HG02973 (cell line): ENCODE measurements around the gene CTDSPL.

Source experiments
- ATAC-seq: cut with Tn5 transposase; IDR thresholded peaks from one replicate; pipeline ENCODE4 v1.9.1; 2021; ENCODE audit warnings: moderate library complexity; ENCODE audit not compliant: unreplicated experiment

Gene CTDSPL

GRCh38 chr3:37910671-37911400 lies 49.2 kb downstream of the CTDSPL start:
- ATAC-seq = no peak

- no peak for ATAC-seq
Measured at GRCh38 chr3:37912052-37912733, 50.5 kb downstream of the CTDSPL start.

GRCh38 chr3:37913522-37913921 lies 51.8 kb downstream of the CTDSPL start:
- ATAC-seq = no peak

DNA sequence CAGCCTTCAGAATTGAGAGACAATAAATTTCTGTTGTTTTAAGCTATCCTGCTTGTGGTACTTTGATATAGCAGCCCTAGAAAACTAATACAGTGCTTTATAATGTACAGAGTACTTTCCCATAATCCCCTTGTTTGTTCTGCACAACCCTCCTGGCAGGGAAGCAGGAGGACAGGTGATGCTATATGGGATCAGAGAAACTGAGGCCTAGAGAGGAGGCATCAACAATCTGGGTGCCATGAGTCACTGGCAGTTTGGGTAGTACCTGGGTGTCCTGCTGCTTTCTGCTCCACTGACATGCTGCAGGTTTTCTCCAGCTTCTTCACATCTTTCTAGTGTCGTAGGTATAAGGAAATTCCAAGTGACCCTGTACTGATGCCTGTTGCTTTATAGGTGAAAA lies 55.0 kb downstream of the CTDSPL start:
- ATAC-seq = no peak

DNA sequence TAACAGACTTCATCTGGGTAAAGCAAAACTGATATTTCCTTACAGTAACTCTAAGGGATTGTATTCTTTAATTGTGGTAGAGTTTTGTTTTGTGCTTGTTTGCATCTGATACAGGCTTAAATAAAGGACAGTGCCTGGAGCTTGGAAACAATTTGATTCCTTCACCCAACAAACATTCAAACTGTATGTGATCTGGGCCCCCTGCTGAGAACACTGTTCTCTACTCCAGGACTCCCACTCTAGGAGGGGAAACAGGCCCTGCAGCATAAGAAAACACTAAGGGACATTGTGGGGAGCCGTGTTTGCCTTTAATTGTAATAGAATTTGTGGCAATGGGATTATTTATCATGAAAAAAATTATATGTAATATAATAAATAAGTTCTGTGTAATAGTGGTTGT lies 56.9 kb downstream of the CTDSPL start:
- no peak for ATAC-seq

DNA sequence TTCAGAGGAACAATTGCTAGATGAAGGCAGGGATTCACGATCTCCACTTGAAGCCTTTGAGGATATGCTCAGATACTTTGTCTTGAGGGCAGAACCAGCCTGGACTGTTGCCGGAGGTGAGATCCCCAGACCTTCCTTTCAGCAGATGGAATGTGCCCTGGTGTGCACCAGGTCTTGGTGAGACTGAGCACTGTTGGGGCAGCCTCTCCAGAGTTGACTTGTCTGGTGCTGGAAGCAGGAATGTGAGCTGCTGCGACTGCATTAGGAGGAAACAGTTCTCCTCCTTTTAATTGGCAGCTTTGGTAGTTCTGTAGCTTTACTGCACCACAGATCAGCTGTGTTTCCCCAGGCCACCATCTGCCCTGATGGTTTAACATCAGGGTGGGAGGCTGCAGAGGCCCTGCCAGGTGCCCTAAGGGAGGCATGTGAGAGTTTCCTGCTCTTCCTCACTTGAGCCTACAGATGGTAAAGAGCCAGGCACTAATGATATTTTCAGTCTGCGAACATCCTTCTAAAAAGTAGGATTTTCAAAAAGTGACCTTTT lies 58.5 kb downstream of the CTDSPL start:
- ATAC-seq = no peak

GRCh38 chr3:37921025-37921424 lies 59.3 kb downstream of the CTDSPL start:
- ATAC-seq = no peak

GRCh38 chr3:37922721-37923568 lies 61.3 kb downstream of the CTDSPL start:
- no peak for ATAC-seq

- ATAC-seq = no peak
Measured at GRCh38 chr3:37923569-37924040, 61.9 kb downstream of the CTDSPL start.

DNA sequence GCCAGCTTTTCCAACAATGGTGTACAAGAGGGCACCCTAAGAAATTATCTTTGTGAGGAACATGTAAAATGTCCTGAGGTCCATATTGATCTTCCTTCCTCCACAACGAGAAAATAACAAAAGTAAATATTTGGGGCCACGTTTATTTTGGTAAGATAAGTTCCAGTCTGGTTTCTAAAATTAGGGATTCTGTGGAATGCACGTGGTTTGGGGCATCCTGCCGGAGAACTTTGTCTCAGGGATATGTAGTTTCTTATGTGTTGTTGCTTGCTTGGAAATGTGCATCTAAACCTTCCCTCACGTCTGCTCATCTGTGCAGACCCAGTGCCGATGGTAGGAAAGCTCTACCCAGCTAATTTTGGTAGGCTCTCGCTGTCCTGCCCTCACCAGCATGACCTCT lies 62.8 kb downstream of the CTDSPL start:
- no peak for ATAC-seq

- no peak for ATAC-seq
Measured at GRCh38 chr3:37925157-37925556, 63.5 kb downstream of the CTDSPL start.

DNA sequence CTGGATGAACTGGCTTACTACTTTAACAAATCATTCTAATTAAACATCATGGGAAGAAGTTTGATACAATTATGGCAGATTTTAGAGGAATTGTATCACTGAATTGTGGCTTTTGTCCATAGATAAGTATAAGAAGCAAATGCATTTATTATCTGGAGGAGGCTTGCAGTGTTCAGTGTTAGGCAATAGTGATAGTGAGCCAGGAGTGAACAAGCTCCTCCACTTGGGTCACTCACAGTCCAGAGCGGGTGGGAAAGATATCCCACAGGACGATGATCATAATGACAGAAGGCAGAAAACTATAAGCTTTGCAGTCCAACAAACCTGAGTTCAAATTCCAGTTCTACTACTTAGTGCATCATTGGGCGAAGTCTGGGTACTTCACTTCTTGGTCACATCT lies 64.9 kb downstream of the CTDSPL start:
- no peak for ATAC-seq

GRCh38 chr3:37930495-37930894 lies 68.8 kb downstream of the CTDSPL start:
- no peak for ATAC-seq

DNA sequence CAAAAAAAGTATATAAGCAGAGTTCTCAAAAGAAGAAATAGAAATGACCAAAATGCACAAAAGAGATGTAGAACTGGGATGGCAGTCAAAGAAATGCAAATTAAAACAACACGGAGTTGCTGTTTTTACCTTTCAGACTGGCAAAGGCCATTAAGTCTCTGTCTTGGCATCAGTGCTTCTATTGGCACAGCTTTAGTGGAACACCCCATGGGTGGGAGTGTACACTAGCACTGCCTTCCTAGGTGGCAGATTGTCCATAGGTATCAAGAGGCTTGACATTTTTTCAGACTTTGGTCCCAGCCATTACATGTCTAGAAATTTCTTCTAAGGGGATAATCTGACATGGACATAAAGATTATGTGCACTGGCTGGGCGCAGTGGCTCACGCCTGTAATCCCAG lies 70.8 kb downstream of the CTDSPL start:
- no peak for ATAC-seq

DNA sequence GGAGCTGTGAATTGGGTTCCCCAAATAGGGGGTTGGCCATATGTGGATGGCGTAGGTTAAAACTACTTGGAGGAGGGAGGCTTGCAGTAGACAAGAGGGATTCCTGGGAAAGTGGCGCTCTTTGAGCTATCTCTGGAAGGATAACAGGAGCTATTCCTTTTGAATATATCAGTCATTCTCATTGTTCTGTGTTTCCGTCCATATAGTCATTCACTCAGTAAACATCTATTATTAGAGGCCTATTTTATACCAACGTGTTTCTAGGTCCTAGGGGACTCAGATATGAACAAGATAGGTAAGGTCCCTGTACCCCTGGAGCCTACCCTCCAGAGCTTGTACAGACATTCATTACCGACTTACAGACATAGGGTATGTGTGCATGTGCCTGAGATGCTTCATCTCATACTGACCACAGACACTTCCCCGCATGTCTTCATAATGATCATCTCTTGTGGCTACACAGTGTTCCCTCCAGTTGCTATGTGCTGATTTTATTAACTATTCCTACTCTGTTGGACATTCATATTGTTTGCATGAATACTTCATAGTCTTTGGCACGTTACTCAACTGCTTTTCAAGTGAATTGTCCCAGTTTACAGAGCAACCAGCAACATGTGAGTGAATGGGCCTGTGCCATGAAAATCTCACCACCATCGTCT lies 73.1 kb downstream of the CTDSPL start:
- ATAC-seq = no peak

DNA sequence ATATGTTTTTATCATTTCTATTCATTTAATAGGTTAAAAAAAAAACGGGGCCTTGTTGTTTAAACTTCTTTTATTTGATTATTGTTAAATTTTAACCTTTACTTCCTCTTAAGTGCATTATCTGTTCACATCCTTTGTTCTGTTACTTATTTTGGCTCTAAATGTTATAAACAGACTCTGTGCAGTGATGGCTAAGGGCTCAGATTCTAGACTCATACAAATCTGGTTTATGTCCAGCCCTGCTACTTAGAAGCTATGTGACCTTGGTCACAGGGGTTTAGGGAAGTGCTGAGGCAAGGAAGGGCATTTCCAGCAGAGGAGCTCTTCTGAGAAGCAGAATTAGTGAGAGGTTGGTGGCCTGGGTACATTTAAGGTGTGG lies 73.6 kb downstream of the CTDSPL start:
- no peak for ATAC-seq

GRCh38 chr3:37935756-37936666 lies 74.3 kb downstream of the CTDSPL start:
- ATAC-seq = no peak

DNA sequence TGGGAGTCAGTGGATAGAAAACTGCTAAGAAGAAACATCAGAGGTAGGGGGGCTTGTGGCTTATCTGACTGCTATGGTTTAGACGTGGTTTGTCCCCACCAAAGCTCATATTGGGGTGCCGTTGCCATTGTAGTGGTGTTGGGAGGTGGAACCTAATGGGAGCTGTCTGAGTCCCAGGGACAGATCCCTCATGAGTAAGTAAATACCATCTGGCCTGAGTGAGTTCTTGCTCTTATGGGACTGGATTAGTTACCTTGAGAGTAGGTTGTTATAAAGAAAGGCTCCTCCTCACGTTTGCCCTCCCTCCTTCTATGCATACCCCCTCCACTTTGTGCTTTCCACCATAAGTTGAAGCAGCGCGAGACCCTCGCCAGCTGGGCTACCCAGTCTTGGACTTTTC lies 75.5 kb downstream of the CTDSPL start:
- ATAC-seq = no peak

DNA sequence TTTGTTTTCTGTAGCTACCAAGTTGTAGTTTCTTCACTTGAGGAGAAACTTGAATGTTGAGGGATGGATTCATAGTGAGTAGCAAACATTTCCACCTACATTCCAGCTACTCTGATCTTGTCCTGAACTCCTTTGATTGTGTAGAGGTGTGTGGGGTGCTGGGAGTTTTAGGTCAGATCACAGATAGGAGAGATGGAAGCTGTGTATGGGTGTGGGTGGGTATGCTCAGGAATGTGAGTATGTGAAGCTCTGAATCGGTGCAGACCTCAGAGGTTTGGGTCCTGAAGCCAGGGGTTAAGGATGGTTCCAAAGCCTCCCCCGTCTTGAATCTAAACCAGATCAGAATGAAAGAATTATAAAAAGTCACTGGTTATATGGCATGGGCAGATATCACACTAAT lies 76.3 kb downstream of the CTDSPL start:
- no peak for ATAC-seq
